ENCODE data around the gene DIAPH2. TPM values are rescaled to one million over a fixed set of nuclear protein-coding genes. Genes with fewer than 3 reads are reported as not detected.

Gene DIAPH2
- total and polyA plus RNA-seq, 2 experiments from 2014 or later = 16.2 to 56.6 TPM

DNA sequence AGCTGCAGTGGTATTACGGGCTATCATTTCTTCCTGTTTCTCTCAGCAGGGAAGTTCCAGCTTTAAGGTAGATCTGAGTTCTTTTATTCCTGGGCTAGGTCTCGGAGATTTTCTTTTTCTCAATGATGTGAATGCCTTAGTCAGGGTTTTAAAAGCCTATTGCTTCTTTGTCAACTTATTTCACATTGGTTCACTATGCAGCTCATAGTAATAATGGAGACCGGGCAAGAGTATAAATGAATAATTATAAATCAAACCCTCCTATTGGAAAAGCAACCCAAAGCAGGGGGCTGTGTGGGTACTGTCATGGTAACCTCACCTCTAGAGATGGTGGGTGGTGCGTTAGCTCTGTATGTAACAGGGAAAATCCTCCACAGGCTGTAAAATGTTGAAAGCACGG lies 762.7 kb downstream of the DIAPH2 start:
- peaks cover 41% of the 10 kb centered on the region for H3K4me1 ChIP-seq (ENCODE audit: insufficient read depth)
- H2AFZ ChIP-seq = no peak overlapping the region

More for the DNA sequence above, 762.7 kb downstream of the DIAPH2 start:
- Mint-ChIP-seq H3K4me3 (no peak overlapping the region), H3K36me3 (ENCODE audit: low read depth) (no peaks in the 10 kb centered on the region), H3K9me3 (no peaks in the 10 kb centered on the region), H3K27ac (0 out of 2 replicates have a peak overlapping the region, but pooled peaks have one; percentile 55), H3K4me1 (peaks cover 41% of the 10 kb centered on the region), H3K27me3 (ENCODE audit: insufficient read depth, low read depth, poor library complexity) (peaks cover 2% of the 10 kb centered on the region)
- Histone ChIP-seq H3K36me3 (ENCODE audit: insufficient read depth) (no peaks in the 10 kb centered on the region), H3K27me3 (ENCODE audit: insufficient read depth) (no peaks in the 10 kb centered on the region), H3K79me2 (replicated peaks; ENCODE audit: insufficient read depth) (no peaks in the 10 kb centered on the region), H3K9me2 (ENCODE audit: insufficient read depth) (no peaks in the 10 kb centered on the region), H3K4me3 (no peak overlapping the region), H3F3A (replicated peaks; ENCODE audit: low read depth) (no peaks in the 10 kb centered on the region), H4K20me1 (replicated peaks; ENCODE audit: insufficient read depth) (no peaks in the 10 kb centered on the region), H3K4me2 (peak overlapping the region; percentile 49), H3K27ac (ENCODE audit: low read depth) (no peak overlapping the region)
- no peak for DNase-seq (ENCODE audit: low spot score)
- TF ChIP-seq STAT1 (IDR thresholded peaks at IDR 0.05; ENCODE audit: unreplicated experiment) = no peak
- no peak for TF ChIP-seq ZNF114 (CRISPR knock-in tag; IDR thresholded peaks at IDR 0.05)
- TF ChIP-seq EZH2 (IDR thresholded peaks at IDR 0.05; ENCODE audit: low read depth, unreplicated experiment) = no peak
- TF ChIP-seq, protein P1, sequence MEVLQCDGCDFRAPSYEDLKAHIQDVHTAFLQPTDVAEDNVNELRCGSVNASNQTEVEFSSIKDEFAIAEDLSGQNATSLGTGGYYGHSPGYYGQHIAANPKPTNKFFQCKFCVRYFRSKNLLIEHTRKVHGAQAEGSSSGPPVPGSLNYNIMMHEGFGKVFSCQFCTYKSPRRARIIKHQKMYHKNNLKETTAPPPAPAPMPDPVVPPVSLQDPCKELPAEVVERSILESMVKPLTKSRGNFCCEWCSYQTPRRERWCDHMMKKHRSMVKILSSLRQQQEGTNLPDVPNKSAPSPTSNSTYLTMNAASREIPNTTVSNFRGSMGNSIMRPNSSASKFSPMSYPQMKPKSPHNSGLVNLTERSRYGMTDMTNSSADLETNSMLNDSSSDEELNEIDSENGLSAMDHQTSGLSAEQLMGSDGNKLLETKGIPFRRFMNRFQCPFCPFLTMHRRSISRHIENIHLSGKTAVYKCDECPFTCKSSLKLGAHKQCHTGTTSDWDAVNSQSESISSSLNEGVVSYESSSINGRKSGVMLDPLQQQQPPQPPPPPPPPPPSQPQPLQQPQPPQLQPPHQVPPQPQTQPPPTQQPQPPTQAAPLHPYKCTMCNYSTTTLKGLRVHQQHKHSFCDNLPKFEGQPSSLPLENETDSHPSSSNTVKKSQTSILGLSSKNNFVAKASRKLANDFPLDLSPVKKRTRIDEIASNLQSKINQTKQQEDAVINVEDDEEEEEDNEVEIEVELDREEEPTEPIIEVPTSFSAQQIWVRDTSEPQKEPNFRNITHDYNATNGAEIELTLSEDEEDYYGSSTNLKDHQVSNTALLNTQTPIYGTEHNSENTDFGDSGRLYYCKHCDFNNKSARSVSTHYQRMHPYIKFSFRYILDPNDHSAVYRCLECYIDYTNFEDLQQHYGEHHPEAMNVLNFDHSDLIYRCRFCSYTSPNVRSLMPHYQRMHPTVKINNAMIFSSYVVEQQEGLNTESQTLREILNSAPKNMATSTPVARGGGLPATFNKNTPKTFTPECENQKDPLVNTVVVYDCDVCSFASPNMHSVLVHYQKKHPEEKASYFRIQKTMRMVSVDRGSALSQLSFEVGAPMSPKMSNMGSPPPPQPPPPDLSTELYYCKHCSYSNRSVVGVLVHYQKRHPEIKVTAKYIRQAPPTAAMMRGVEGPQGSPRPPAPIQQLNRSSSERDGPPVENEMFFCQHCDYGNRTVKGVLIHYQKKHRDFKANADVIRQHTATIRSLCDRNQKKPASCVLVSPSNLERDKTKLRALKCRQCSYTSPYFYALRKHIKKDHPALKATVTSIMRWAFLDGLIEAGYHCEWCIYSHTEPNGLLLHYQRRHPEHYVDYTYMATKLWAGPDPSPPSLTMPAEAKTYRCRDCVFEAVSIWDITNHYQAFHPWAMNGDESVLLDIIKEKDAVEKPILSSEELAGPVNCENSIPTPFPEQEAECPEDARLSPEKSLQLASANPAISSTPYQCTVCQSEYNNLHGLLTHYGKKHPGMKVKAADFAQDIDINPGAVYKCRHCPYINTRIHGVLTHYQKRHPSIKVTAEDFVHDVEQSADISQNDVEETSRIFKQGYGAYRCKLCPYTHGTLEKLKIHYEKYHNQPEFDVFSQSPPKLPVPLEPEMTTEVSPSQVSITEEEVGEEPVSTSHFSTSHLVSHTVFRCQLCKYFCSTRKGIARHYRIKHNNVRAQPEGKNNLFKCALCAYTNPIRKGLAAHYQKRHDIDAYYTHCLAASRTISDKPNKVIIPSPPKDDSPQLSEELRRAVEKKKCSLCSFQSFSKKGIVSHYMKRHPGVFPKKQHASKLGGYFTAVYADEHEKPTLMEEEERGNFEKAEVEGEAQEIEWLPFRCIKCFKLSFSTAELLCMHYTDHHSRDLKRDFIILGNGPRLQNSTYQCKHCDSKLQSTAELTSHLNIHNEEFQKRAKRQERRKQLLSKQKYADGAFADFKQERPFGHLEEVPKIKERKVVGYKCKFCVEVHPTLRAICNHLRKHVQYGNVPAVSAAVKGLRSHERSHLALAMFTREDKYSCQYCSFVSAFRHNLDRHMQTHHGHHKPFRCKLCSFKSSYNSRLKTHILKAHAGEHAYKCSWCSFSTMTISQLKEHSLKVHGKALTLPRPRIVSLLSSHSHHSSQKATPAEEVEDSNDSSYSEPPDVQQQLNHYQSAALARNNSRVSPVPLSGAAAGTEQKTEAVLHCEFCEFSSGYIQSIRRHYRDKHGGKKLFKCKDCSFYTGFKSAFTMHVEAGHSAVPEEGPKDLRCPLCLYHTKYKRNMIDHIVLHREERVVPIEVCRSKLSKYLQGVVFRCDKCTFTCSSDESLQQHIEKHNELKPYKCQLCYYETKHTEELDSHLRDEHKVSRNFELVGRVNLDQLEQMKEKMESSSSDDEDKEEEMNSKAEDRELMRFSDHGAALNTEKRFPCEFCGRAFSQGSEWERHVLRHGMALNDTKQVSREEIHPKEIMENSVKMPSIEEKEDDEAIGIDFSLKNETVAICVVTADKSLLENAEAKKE (CRISPR knock-in tag; IDR thresholded peaks at IDR 0.05) = no peak
- TF ChIP-seq, protein P2, sequence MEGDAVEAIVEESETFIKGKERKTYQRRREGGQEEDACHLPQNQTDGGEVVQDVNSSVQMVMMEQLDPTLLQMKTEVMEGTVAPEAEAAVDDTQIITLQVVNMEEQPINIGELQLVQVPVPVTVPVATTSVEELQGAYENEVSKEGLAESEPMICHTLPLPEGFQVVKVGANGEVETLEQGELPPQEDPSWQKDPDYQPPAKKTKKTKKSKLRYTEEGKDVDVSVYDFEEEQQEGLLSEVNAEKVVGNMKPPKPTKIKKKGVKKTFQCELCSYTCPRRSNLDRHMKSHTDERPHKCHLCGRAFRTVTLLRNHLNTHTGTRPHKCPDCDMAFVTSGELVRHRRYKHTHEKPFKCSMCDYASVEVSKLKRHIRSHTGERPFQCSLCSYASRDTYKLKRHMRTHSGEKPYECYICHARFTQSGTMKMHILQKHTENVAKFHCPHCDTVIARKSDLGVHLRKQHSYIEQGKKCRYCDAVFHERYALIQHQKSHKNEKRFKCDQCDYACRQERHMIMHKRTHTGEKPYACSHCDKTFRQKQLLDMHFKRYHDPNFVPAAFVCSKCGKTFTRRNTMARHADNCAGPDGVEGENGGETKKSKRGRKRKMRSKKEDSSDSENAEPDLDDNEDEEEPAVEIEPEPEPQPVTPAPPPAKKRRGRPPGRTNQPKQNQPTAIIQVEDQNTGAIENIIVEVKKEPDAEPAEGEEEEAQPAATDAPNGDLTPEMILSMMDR (conservative IDR thresholded peaks at IDR 0.05; ENCODE audit: low read depth in 2 of 2) = no peak
- TF ChIP-seq EZH2phosphoT487 (IDR thresholded peaks at IDR 0.05; ENCODE audit: unreplicated experiment) = no peak
- no peak for TF ChIP-seq JUNB (IDR thresholded peaks at IDR 0.05; ENCODE audit: unreplicated experiment)
- TF ChIP-seq NANOG (IDR thresholded peaks at IDR 0.05; ENCODE audit: borderline replicate concordance) = no peak
- TF ChIP-seq, protein P3, sequence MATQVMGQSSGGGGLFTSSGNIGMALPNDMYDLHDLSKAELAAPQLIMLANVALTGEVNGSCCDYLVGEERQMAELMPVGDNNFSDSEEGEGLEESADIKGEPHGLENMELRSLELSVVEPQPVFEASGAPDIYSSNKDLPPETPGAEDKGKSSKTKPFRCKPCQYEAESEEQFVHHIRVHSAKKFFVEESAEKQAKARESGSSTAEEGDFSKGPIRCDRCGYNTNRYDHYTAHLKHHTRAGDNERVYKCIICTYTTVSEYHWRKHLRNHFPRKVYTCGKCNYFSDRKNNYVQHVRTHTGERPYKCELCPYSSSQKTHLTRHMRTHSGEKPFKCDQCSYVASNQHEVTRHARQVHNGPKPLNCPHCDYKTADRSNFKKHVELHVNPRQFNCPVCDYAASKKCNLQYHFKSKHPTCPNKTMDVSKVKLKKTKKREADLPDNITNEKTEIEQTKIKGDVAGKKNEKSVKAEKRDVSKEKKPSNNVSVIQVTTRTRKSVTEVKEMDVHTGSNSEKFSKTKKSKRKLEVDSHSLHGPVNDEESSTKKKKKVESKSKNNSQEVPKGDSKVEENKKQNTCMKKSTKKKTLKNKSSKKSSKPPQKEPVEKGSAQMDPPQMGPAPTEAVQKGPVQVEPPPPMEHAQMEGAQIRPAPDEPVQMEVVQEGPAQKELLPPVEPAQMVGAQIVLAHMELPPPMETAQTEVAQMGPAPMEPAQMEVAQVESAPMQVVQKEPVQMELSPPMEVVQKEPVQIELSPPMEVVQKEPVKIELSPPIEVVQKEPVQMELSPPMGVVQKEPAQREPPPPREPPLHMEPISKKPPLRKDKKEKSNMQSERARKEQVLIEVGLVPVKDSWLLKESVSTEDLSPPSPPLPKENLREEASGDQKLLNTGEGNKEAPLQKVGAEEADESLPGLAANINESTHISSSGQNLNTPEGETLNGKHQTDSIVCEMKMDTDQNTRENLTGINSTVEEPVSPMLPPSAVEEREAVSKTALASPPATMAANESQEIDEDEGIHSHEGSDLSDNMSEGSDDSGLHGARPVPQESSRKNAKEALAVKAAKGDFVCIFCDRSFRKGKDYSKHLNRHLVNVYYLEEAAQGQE (IDR thresholded peaks at IDR 0.05; ENCODE audit: unreplicated experiment) = no peak
- TF ChIP-seq, protein P4, sequence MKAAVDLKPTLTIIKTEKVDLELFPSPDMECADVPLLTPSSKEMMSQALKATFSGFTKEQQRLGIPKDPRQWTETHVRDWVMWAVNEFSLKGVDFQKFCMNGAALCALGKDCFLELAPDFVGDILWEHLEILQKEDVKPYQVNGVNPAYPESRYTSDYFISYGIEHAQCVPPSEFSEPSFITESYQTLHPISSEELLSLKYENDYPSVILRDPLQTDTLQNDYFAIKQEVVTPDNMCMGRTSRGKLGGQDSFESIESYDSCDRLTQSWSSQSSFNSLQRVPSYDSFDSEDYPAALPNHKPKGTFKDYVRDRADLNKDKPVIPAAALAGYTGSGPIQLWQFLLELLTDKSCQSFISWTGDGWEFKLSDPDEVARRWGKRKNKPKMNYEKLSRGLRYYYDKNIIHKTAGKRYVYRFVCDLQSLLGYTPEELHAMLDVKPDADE (IDR thresholded peaks at IDR 0.05) = no peak
- TF ChIP-seq POLR2AphosphoS5 (IDR thresholded peaks at IDR 0.05; ENCODE audit: low read depth) = no peak
- TF ChIP-seq CREB1 (CRISPR knock-in tag; IDR thresholded peaks at IDR 0.05; ENCODE audit: low read depth) = no peak
- TF ChIP-seq ZNF331 (CRISPR knock-in tag; IDR thresholded peaks at IDR 0.05; ENCODE audit: low read depth) = no peak
- peak; percentile 32; the same call in 1 of the 3 replicates for ATAC-seq

Measured in GM23338 (cell line).